Peyer's patch (tissue), 4 donors: Measurements from ENCODE around the gene DSG4. TPM values are rescaled to one million over a fixed set of nuclear protein-coding genes. Genes with fewer than 3 reads are reported as not detected.

ENCODE experiments used
- DNase-seq, 3 donors: peaks; one replicate each; pipeline ENCODE4 v3.0.0-alpha.2; 2017 to 2019
- H3K27ac ChIP-seq, 4 donors: fragments of 200-600 bp; sonication (generic); one replicate each; pipeline ENCODE4 v1.5.1; 2016 to 2019
- H3K27me3 ChIP-seq, 2 donors: fragments of 200-600 bp; sonication (generic); one replicate each; pipeline ENCODE4 v1.5.1; 2019
- H3K36me3 ChIP-seq, 3 donors: fragments of 200-600 bp; sonication (generic); one replicate each; pipeline ENCODE4 v1.5.1; 2016 to 2019
- H3K4me1 ChIP-seq, 4 donors: fragments of 200-600 bp; sonication (generic); one replicate each; pipeline ENCODE4 v1.5.1; 2016 to 2019
- H3K4me3 ChIP-seq, 4 donors: fragments of 200-600 bp; sonication (generic); 1 replicate in 3 of 4; 2 replicates in 1 of 4; pipeline ENCODE4 v1.5.1; 2016 to 2019; ENCODE audit warnings: mild to moderate bottlenecking in 1 of 4
- H3K9me3 ChIP-seq, 4 donors: fragments of 200-600 bp; sonication (generic); one replicate each; pipeline ENCODE4 v1.5.1; 2016 to 2019; ENCODE audit warnings: mild to moderate bottlenecking in 1 of 4
- POLR2A ChIP-seq, 2 donors: fragments of 450-650 bp; IDR thresholded peaks; one replicate each; pipeline ENCODE4 v1.5.1; 2017; ENCODE audit warnings: antibody characterized with exemption in 2 of 2, mild to moderate bottlenecking in 2 of 2, moderate library complexity in 2 of 2
- total RNA-seq, 4 donors: library from RNA; depleted of rRNA; stranded (reverse); fragments of >200 nt; gene quantifications; one replicate each; pipeline ENCODE4 v1.1.0, GENCODE V29; 2016
- TF ChIP-seq, protein P1 (sequence below), 6 experiments: fragments of 450-650 bp in 4 of 6; fragments of 200-600 bp in 2 of 6; sonication (generic) in 1 of 6; IDR thresholded peaks; one replicate each; pipeline ENCODE4 v1.5.1; 2017 to 2019; ENCODE audit warnings: antibody characterized with exemption in 6 of 6, mild to moderate bottlenecking in 3 of 6, moderate library complexity in 1 of 6

Gene DSG4
- total RNA-seq, 4 donors from 2014 or later: 0.35 to 0.38 TPM; not detected in 2

GRCh38 chr18:31386741-31387140 is 10.2 kb downstream of the DSG4 start:
- no peak for TF ChIP-seq POLR2A (IDR thresholded peaks at IDR 0.05)
- TF ChIP-seq, protein P1, sequence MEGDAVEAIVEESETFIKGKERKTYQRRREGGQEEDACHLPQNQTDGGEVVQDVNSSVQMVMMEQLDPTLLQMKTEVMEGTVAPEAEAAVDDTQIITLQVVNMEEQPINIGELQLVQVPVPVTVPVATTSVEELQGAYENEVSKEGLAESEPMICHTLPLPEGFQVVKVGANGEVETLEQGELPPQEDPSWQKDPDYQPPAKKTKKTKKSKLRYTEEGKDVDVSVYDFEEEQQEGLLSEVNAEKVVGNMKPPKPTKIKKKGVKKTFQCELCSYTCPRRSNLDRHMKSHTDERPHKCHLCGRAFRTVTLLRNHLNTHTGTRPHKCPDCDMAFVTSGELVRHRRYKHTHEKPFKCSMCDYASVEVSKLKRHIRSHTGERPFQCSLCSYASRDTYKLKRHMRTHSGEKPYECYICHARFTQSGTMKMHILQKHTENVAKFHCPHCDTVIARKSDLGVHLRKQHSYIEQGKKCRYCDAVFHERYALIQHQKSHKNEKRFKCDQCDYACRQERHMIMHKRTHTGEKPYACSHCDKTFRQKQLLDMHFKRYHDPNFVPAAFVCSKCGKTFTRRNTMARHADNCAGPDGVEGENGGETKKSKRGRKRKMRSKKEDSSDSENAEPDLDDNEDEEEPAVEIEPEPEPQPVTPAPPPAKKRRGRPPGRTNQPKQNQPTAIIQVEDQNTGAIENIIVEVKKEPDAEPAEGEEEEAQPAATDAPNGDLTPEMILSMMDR (IDR thresholded peaks at IDR 0.05): no peak
- no peaks in the 10 kb centered on the region for H3K36me3 ChIP-seq
- H3K4me3 ChIP-seq: no peak overlapping the region
- no peak overlapping the region for H3K27ac ChIP-seq
- DNase-seq: no peak
- H3K4me1 ChIP-seq: no peaks in the 10 kb centered on the region
- no peaks in the 10 kb centered on the region for H3K27me3 ChIP-seq
- no peaks in the 10 kb centered on the region for H3K9me3 ChIP-seq

DNA sequence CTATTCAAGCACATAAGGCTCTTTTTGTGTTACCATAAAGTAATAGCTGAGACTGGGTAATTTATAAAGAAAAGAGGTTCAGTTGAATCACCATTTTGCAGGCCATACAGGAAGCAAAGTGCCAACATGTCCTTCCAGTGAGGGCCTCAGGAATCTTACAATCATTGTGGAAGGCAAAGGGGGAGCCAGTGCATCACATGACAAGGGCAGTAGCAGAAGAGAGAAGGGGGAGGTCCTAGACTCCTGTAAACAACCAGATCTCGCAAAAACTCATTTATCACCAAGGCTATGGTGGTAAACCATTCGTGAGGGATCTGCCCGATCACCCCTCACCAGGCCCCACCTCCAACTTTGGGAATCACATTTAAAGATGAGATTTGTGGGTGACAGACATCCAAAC is 16.7 kb downstream of the DSG4 start:
- H3K36me3 ChIP-seq: no peaks in the 10 kb centered on the region
- H3K4me1 ChIP-seq: peaks cover 0 to 21% (median 0%) of the 10 kb centered on the region in 4 donors
- no peaks in the 10 kb centered on the region for H3K27me3 ChIP-seq
- DNase-seq: no peak
- no peak overlapping the region for H3K27ac ChIP-seq
- TF ChIP-seq POLR2A (IDR thresholded peaks at IDR 0.05): no peak
- TF ChIP-seq, protein P1 (IDR thresholded peaks at IDR 0.05): no peak
- H3K4me3 ChIP-seq: no peak overlapping the region
- no peaks in the 10 kb centered on the region for H3K9me3 ChIP-seq

DNA sequence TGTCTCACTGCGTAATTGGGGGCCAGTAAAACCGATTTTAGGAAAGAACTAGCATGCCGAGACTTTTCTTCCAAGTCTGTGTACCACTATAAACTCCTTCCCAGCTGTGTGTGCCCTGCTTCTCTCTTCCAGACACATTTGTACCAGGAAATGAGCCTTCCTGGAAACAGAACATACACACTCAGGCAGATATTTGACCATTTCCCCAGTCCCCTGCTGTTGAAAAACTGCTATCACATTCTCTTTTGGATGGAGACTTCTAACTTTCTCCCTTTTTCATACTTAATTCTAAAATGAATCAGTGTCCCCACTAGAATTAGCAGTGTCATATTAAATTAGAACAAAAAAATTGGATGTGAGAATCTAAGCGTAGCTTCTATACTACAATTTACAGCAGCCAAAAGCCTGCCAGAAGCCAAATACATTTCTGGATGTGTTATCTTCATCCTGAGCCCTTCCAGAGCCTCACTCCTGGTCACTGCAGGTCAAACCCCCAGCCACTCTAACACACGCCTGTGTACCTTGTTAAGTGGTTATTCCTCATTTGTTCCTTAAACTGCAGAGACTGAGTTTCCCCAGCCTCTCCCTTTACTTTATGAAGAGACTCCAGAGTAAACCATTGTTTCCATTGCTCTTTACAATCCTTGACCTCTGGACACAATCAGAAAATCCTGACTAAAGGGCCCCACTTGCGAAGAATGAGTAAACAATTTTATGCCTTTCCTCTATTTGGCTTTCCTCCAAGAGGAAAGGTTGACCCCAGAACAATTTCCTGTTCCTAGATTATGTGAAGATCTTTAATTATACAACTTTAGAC is 20.4 kb downstream of the DSG4 start:
- no peak for DNase-seq
- Histone ChIP-seq H3K4me3 (no peak overlapping the region), H3K27me3 (no peaks in the 10 kb centered on the region), H3K36me3 (no peaks in the 10 kb centered on the region), H3K4me1 (peaks cover 0 to 51% (median 2%) of the 10 kb centered on the region in 4 donors), H3K9me3 (no peaks in the 10 kb centered on the region), H3K27ac (peak overlapping the region in 3 of 4 donors; percentile 43 to 76 (median 75))
- TF ChIP-seq POLR2A (IDR thresholded peaks at IDR 0.05): peak in 1 of 2 donors; percentile 32
- TF ChIP-seq, protein P1 (IDR thresholded peaks at IDR 0.05): peak in 3 of 6 experiments; percentile 31 to 48 (median 42)

DNA sequence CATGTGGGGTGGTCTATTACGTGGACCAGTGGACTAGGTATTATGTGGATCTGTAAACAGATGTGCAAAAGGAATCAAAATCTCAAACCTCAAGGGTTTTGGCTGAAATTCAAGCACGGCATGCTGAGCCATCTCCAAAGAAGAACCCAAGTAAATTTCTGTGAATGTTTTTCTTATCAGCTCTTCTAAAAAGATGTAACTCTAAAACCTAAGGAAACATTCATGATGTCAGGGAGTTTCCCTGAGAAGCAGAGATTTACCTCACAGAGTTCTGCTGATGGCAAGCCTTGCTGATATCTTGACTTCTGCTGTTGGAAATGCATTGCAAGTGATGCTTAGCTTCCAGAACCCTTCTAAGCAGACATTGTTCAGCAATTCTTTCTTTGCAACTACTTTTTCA is 21.6 kb downstream of the DSG4 start:
- no peaks in the 10 kb centered on the region for H3K36me3 ChIP-seq
- H3K27me3 ChIP-seq: no peaks in the 10 kb centered on the region
- H3K4me1 ChIP-seq: peaks cover 0 to 47% (median 2%) of the 10 kb centered on the region in 4 donors
- no peaks in the 10 kb centered on the region for H3K9me3 ChIP-seq
- no peak overlapping the region for H3K27ac ChIP-seq
- H3K4me3 ChIP-seq: no peak overlapping the region
- DNase-seq: no peak
- TF ChIP-seq POLR2A (IDR thresholded peaks at IDR 0.05): no peak
- TF ChIP-seq, protein P1 (IDR thresholded peaks at IDR 0.05): no peak

- peak in 1 of 3 donors; percentile 51 for DNase-seq
These were observed 22.9 kb downstream of the DSG4 start for GRCh38 chr18:31399306-31400032.

More at GRCh38 chr18:31399306-31400032, 22.9 kb downstream of the DSG4 start:
- Histone ChIP-seq H3K4me3 (no peak overlapping the region), H3K4me1 (peaks cover 0 to 47% (median 2%) of the 10 kb centered on the region in 4 donors), H3K36me3 (no peaks in the 10 kb centered on the region), H3K27ac (peak overlapping the region in 2 of 4 donors; percentile 51 to 71), H3K27me3 (no peaks in the 10 kb centered on the region), H3K9me3 (no peaks in the 10 kb centered on the region)
- TF ChIP-seq, protein P1 (IDR thresholded peaks at IDR 0.05): peak in 1 of 6 experiments; percentile 4
- no peak for TF ChIP-seq POLR2A (IDR thresholded peaks at IDR 0.05)
